Measurements from ENCODE around the gene ARHGAP23. TPM values are rescaled to one million over a fixed set of nuclear protein-coding genes. Genes with fewer than 3 reads are reported as not detected.
"Not testable (repeated sequence)": the region's sequence is repeated elsewhere in the genome, so short reads cannot be mapped to it uniquely, and the experiment has no call there.

The ARHGAP23 gene
- total RNA-seq, 1 donor from 2014 or later: 145 TPM

GRCh38 chr17:38421871-38422827 lies 6.1 kb upstream of the ARHGAP23 start:
- no peak for DNase-seq (ENCODE audit: extremely low read depth, low read depth, low spot score)

DNA sequence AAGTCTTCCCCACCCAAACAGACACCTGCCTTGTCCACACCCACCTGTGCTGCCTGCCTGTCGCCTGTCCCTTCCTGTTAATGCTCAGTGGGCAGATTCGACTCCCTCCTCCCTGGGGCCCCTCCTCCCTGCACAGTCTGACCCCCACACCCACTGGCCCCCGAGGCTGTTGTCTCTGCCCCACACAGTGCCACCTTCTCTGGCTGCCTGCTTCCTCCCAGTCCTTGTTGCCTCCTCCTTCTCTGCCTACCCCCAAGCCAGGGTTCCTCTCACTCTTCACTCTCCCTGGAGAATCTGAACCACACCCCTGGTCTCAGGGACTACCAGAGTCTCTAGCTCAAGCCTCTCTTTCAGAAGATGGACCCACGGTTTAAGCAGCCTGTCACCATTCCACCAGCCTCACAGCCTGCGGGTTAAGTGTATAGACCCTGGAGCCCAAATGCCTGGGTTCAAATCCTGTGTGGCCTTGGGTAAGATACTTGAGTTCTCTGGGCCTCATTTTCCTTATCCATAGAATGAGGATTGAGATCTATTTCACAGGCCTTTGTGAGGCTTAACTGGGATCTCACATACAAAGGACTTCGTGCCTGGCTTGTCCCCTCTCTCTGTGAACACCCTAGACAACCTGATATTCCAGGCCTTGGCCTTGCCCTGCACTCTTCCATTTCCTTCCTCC lies 3.8 kb upstream of the ARHGAP23 start:
- no peak for DNase-seq (ENCODE audit: extremely low read depth, low read depth, low spot score)

- no peak for DNase-seq (ENCODE audit: extremely low read depth, low read depth, low spot score)
Measured at GRCh38 chr17:38425031-38425430, 3.2 kb upstream of the ARHGAP23 start.

GRCh38 chr17:38425744-38426143 lies 2.5 kb upstream of the ARHGAP23 start:
- no peak for DNase-seq (ENCODE audit: extremely low read depth, low read depth, low spot score)

GRCh38 chr17:38426441-38426840 lies 1.8 kb upstream of the ARHGAP23 start:
- DNase-seq (ENCODE audit: extremely low read depth, low read depth, low spot score): no peak

- DNase-seq (ENCODE audit: extremely low read depth, low read depth, low spot score): no peak
Measured at GRCh38 chr17:38427160-38427949, 909 bp upstream of the ARHGAP23 start.

- no peak for DNase-seq (ENCODE audit: extremely low read depth, low read depth, low spot score)
Measured at GRCh38 chr17:38428643-38429371, 543 bp downstream of the ARHGAP23 start.

DNA sequence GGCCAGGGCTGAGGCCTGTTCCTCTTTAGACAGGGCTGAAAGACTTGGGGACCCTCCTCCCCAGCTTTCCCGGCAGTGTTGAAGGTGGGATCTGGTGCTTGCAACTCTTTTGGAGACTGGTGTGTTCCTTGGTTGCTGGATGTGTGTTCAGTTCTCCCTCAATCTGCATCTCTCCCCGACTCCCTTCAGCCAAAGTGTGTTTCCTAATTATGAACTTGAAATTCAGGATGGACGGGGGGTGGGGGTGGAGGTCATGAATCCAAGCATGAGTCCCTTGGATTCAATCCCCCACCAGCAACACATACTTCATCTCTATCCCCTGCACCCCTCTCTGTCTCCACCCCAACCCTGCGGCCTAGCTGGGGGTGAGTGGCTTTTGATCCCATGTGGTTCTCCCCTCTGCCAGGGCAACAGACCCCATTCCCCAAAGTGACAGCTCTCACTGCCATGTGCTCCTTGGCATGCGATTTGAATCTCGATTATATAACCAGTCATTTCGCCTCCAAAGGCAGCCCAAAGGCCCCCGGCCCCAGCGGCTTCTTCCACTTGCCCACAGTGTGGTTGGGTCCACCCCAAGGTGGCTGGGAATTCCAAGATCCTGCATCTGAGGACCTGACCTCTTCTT lies 1.3 kb downstream of the ARHGAP23 start:
- no peak for DNase-seq (ENCODE audit: extremely low read depth, low read depth, low spot score)

DNA sequence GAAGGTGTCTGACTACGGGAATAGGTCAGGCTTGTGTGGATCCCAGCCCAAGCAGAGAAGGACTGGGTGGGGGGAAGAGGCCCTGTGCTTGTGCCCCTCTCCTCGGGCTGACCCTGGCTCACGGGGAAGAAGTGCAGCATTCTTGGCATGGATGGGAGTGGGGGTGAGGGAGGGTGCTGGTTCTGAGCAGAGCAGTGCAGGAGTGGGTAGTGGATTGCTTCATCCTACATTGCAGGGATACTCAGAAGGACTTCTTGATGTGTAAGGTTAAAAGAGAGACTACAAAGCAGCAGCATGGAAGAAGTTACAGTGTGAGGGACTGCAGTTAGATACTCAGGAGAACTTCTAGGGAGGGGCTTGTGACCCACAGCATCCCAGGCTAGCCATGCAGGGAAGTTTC lies 2.1 kb downstream of the ARHGAP23 start:
- no peak for DNase-seq (ENCODE audit: extremely low read depth, low read depth, low spot score)

DNA sequence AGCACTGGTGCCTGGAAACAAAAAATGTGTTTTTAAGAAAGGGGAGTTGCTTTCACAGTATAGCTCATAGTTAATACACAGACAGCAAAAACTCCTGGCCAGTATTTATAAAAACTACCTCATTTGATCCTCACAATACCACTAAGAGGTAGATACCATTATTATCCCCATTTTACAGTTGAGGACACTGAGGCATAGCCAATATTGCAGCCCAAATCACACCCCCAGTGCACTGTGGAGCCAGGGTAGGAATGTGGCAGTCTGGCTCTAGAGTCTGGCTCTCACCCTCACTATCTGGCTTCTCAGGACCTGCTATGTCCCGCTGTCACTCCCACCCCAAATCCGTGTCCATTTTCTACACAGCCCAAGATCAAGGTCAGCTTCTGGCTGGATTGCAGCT lies 2.6 kb downstream of the ARHGAP23 start:
- DNase-seq (ENCODE audit: extremely low read depth, low read depth, low spot score): no peak

GRCh38 chr17:38431346-38432145 lies 3.3 kb downstream of the ARHGAP23 start:
- no peak for DNase-seq (ENCODE audit: extremely low read depth, low read depth, low spot score)

- no peak for DNase-seq (ENCODE audit: extremely low read depth, low read depth, low spot score)
Measured at GRCh38 chr17:38434178-38434665, 6.0 kb downstream of the ARHGAP23 start.

DNA sequence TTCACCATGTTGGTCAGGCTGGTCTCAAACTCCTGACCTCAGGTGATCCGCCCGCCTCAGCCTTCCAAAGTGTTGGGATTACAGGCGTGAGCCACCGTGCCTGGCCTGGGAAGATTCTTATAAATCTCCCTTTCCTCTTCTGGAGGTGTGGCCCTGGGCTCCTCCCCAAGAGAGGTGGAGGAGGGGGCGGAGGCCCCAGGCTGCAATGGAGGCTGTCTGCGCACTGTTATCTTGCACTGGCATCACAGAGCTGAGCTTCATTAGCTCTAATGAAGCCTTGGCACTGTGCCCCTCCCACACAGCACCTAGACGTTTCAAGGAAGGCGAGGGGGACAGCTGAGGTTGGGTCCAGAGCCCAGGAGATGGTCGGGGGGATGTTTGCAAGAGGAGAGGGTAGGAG lies 7.5 kb downstream of the ARHGAP23 start:
- DNase-seq (ENCODE audit: extremely low read depth, low read depth, low spot score): no peak

- no peak for DNase-seq (ENCODE audit: extremely low read depth, low read depth, low spot score)
Measured at GRCh38 chr17:38436386-38436785, 8.1 kb downstream of the ARHGAP23 start.

DNA sequence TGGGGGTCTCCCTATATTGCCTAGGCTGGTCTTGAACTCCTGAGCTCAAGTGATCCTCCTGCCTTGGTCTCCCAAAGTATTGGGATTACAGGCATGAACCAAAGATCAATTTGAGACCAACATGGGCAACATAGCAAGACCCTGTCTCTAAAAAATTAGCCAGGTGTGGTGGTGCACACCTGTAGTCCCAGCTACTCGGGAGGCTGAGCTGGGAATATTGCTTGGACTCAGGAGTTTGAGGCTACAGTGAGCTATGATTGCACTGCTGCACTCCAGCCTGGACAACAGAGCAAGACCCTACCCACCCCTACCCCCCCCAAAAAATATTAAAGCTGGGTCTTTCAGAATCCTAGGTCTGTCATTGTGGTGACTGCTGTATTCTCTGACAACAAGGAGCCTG lies 9.0 kb downstream of the ARHGAP23 start:
- not testable (repeated sequence) for DNase-seq (ENCODE audit: extremely low read depth, low read depth, low spot score)

GRCh38 chr17:38439436-38439835 lies 11.2 kb downstream of the ARHGAP23 start:
- DNase-seq (ENCODE audit: extremely low read depth, low read depth, low spot score): no peak

GRCh38 chr17:38440614-38441397 lies 12.5 kb downstream of the ARHGAP23 start:
- no peak for DNase-seq (ENCODE audit: extremely low read depth, low read depth, low spot score)

DNA sequence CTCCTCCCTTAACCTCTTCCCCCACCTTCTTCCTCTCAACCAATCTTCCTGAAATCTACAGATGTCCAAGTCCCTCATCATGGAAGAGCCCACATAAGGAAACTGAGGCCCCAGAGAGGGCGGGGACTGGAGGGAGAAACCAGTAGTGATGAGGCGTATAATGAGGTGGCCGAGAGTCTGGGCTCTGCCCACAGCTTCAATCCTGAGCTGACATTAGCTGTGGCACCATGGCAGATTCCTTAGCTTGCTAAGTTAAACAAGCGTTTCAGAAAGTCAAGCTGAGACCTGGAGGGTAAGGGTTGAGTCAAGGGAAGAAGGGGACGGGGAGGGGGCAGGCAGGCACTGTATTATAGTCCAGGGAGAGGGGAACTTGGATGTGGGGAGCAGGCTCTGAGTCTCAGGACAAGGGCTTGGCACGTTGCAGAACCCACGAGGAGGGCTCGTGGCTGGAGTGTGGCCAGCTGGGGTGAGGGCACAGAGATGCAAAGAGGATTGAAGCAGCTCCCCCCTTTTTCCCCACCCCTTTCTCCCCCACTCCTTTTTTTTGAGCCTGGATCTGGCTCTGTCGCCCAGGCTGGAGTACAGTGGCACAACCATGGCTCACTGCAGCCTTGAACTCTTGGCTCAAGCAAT lies 13.3 kb downstream of the ARHGAP23 start:
- DNase-seq (ENCODE audit: extremely low read depth, low read depth, low spot score): no peak

Data from glomerular endothelial cell (primary cell).